ENCODE data around the gene SYNC.

GRCh38 chr1:32650248-32650751, 52.3 kb downstream of the SYNC start, which contains the start of gene ZBTB8OS:
- no peak for TF ChIP-seq POLR2A (IDR thresholded peaks at IDR 0.05)
- no peak for TF ChIP-seq CTCF (IDR thresholded peaks at IDR 0.05)
